Heart left ventricle (tissue), 16 donors: ENCODE results near the gene BZW1. TPM values are rescaled to one million over a fixed set of nuclear protein-coding genes. Genes with fewer than 3 reads are reported as not detected.

Experiments used
- ATAC-seq, 4 donors: fragments of 200-7000 bp; cut with Tn5 transposase; one replicate each; pipeline ENCODE4 v1.9.1; 2020 to 2022; ENCODE audit warnings: moderate library complexity in 4 of 4, mild to moderate bottlenecking in 3 of 4, moderate number of reproducible peaks in 1 of 4
- DNase-seq, 5 donors: peaks; one replicate each; pipeline ENCODE4 v3.0.0-alpha.2; 2020
- H3K27ac ChIP-seq, 12 donors: fragments of 200-600 bp; sonication (generic) in 4 of 12; one replicate each; pipeline versions ENCODE4 v1.5.0 to v1.8.0; 2016 to 2022; ENCODE audit warnings: mild to moderate bottlenecking in 2 of 12
- H3K27me3 ChIP-seq, 9 donors: fragments of 200-600 bp; sonication (generic) in 2 of 9; one replicate each; pipeline versions ENCODE4 v1.5.1 to v1.8.0; 2016 to 2022; ENCODE audit warnings: mild to moderate bottlenecking in 3 of 9
- H3K36me3 ChIP-seq, 9 donors: fragments of 200-600 bp; sonication (generic) in 2 of 9; one replicate each; pipeline versions ENCODE4 v1.5.0 to v1.8.0; 2018 to 2022; ENCODE audit warnings: mild to moderate bottlenecking in 2 of 9
- H3K4me1 ChIP-seq, 12 donors: fragments of 200-600 bp; sonication (generic) in 4 of 12; one replicate each; pipeline versions ENCODE4 v1.5.0 to v1.8.0; 2016 to 2022; ENCODE audit warnings: mild to moderate bottlenecking in 3 of 12
- H3K4me3 ChIP-seq, 12 donors: fragments of 200-600 bp; sonication (generic) in 4 of 12; one replicate each; pipeline versions ENCODE4 v1.5.0 to v1.8.0; 2017 to 2022; ENCODE audit warnings: mild to moderate bottlenecking in 9 of 12, moderate library complexity in 4 of 12
- H3K9me3 ChIP-seq, 12 donors: fragments of 200-600 bp; sonication (generic) in 4 of 12; one replicate each; pipeline versions ENCODE4 v1.5.0 to v1.8.0; 2016 to 2022; ENCODE audit warnings: mild to moderate bottlenecking in 1 of 12
- CTCF ChIP-seq, 12 donors: fragments of 200-600 bp; sonication (generic) in 4 of 12; IDR thresholded peaks; one replicate each; pipeline versions ENCODE4 v1.5.0 to v1.8.0; 2018 to 2022; ENCODE audit warnings: antibody characterized with exemption in 12 of 12, mild to moderate bottlenecking in 5 of 12
- POLR2A ChIP-seq, 2 donors: fragments of 450-650 bp; IDR thresholded peaks; one replicate each; pipeline ENCODE4 v1.6.1; 2017; ENCODE audit warnings: antibody characterized with exemption in 2 of 2, mild to moderate bottlenecking in 2 of 2, moderate library complexity in 2 of 2
- WGBS, 4 donors: extraction: QIAGEN DNeasy Blood & Tissue Kit in 2 of 4; methylation state at CpG; one replicate each; pipeline versions ENCODE4 v1.1.5 to v1.1.7; 2013 to 2018; 5-methylcytosine and 5-hydroxymethylcytosine counted together
- intact Hi-C, 10 donors: fragments of 100-400 bp; cut with DNase I; formaldehyde crosslinking; loops; one replicate each; pipeline versions ENCODE4 v1.11.1 to v1.14.2; 2022
- polyA plus RNA-seq, 2 donors: library from polyadenylated mRNA; stranded (reverse); fragments of 200-250 nt; gene quantifications; one replicate each; pipeline ENCODE4 v1.2.3, GENCODE V29; 2013
- total RNA-seq, 9 donors: library from RNA; depleted of rRNA in 2 of 9; stranded (reverse); fragments of >200 nt in 2 of 9; fragmentation: NEBNext Ultra II Directional in 3 of 9; extraction: Animal tissue kit (Norgen Biotek cat#: 25700) in 3 of 9; gene quantifications; one replicate each; pipeline versions ENCODE4 v1.1.0 to v1.2.4, GENCODE V29; 2016 to 2023
- donor health status: ischemic (EF 13 %, LVEDD 7.1; RV severe dilation, severe dysfunction).
- donor health status: healthy with polysubstance abuse.
- donor health status: DM: no; HTN: yes; CAD: no.
- donor health status: DM: no; HTN: no; CAD: no.
- donor health status: ischemic (EF 25% LVEDD 6.9; RV normal size, moderate dysfunction).
- donor health status: ischemic (EF 25% LVEDD 5.7; RV mildly dilated, moderate dysfunction).
- donor health status: healthy.
- donor health status: DM: yes; HTN: yes; CAD: no.
- donor health status: ischemic (EF 35%, LVEDD 5.7; RV mildly dilated, moderate dysfunction).
- donor health status: nonischemic (EF 11% LVEDD 7.7; RV severe dilation, severe dysfunction).
- donor health status: DM: yes; HTN: yes; CAD: no.
- donor health status: PGD.
- donor health status: ischemic (EF 29% LVEDD 5.4; RV normal size, mild dysfunction).
- donor health status: nonischemic (EF 23%, LVEDD 6.1; RV moderate dilation, normal function).

The BZW1 gene
- total and polyA plus RNA-seq, 11 donors: 10.7 to 147 (median 87.3) TPM

GRCh38 chr2:200839513-200839912 lies 27.8 kb downstream of the BZW1 start:
- peaks cover 0 to 21% (median 12%) of the 10 kb centered on the region in 12 donors for H3K9me3 ChIP-seq
- ATAC-seq (no peak), DNase-seq (no peak)
- no peaks in the 10 kb centered on the region for H3K27me3 ChIP-seq
- no peaks in the 10 kb centered on the region for H3K36me3 ChIP-seq
- no peak overlapping the region for H3K27ac ChIP-seq
- WGBS, 4 donors: 88 to 93% (median 92%) methylated on average over 3 of the region's 3 CpGs
- intact Hi-C loops: no loop called here
- H3K4me3 ChIP-seq: no peak overlapping the region
- TF ChIP-seq POLR2A (IDR thresholded peaks at IDR 0.05) (no peak), CTCF (IDR thresholded peaks at IDR 0.05) (no peak)
- H3K4me1 ChIP-seq: no peaks in the 10 kb centered on the region

GRCh38 chr2:200843993-200844948 lies 32.6 kb downstream of the BZW1 start:
- H3K4me1 ChIP-seq: no peaks in the 10 kb centered on the region
- no peaks in the 10 kb centered on the region for H3K9me3 ChIP-seq
- intact Hi-C loops: no loop called here
- ATAC-seq (peak in 2 of 4 donors; percentile 9 to 12), DNase-seq (no peak)
- TF ChIP-seq CTCF (IDR thresholded peaks at IDR 0.05) (no peak), POLR2A (IDR thresholded peaks at IDR 0.05) (no peak)
- no peaks in the 10 kb centered on the region for H3K27me3 ChIP-seq
- H3K27ac ChIP-seq: no peak overlapping the region
- H3K4me3 ChIP-seq: no peak overlapping the region
- no peaks in the 10 kb centered on the region for H3K36me3 ChIP-seq
- WGBS, 4 donors: 92 to 94% (median 93%) methylated on average over 22 to 24 of the region's 24 CpGs

GRCh38 chr2:200845194-200845593 lies 33.5 kb downstream of the BZW1 start:
- Histone ChIP-seq H3K36me3 (peaks cover 0 to 1% (median 0%) of the 10 kb centered on the region in 9 donors), H3K27ac (no peak overlapping the region), H3K4me3 (no peak overlapping the region), H3K9me3 (no peaks in the 10 kb centered on the region), H3K27me3 (no peaks in the 10 kb centered on the region), H3K4me1 (no peaks in the 10 kb centered on the region)
- 92 to 100% (median 94%) methylated on average over 5 of the region's 5 CpGs for WGBS, 4 donors
- intact Hi-C loops: no loop called here
- no peak for TF ChIP-seq CTCF (IDR thresholded peaks at IDR 0.05)
- no peak for TF ChIP-seq POLR2A (IDR thresholded peaks at IDR 0.05)
- no peak for DNase-seq
- ATAC-seq: peak in 1 of 4 donors; percentile 42

GRCh38 chr2:200845669-200846325 lies 34.1 kb downstream of the BZW1 start:
- H3K4me3 ChIP-seq: no peak overlapping the region
- H3K27ac ChIP-seq: no peak overlapping the region
- peaks cover 0 to 2% (median 0%) of the 10 kb centered on the region in 12 donors for H3K4me1 ChIP-seq
- H3K27me3 ChIP-seq: no peaks in the 10 kb centered on the region
- peaks cover 0 to 7% (median 6%) of the 10 kb centered on the region in 9 donors for H3K36me3 ChIP-seq
- DNase-seq (no peak), ATAC-seq (no peak)
- no peaks in the 10 kb centered on the region for H3K9me3 ChIP-seq
- no peak for TF ChIP-seq POLR2A (IDR thresholded peaks at IDR 0.05)
- TF ChIP-seq CTCF (IDR thresholded peaks at IDR 0.05): no peak
- intact Hi-C loops: no loop called here
- WGBS, 4 donors: 86 to 91% (median 90%) methylated on average over 10 of the region's 10 CpGs
